Epithelial cell of esophagus (primary cell): ENCODE data around the gene IL1RAPL1.

Experiments
- DNase-seq: peaks from one replicate; pipeline ENCODE4 v3.0.0; 2010; ENCODE audit warnings: low read depth
- H3K4me3 ChIP-seq: 2 replicates; pipeline ENCODE4 v1.5.1; 2011; ENCODE audit warnings: mild to moderate bottlenecking, low read length, control low read depth
- TF ChIP-seq, protein P1 (sequence below): IDR thresholded peaks from 2 replicates; pipeline ENCODE4 v1.5.1; 2011; ENCODE audit warnings: low read depth, mild to moderate bottlenecking, low read length, control low read depth, inconsistent platforms; ENCODE audit not compliant: insufficient read depth; ENCODE audit errors: missing control alignments

Gene IL1RAPL1

DNA sequence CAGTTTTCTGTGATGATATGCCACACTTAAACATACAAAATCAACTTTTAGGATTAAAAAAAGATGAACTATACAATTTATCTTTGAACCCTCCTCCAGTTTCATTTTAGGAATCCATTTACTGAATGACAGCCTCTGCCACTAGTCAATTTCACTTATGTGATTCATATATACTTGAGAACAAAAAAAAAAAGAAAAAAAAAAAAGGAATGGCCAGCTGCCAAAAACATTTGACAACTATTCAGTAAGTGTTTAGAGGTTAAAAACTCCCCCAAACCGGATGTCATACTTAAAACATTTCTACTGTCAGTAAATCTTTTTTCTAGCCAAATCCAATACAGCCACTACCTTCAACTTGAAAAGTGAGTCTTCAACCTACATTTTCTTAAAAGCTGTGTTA is 1361.4 kb downstream of the IL1RAPL1 start:
- no peak overlapping the region for H3K4me3 ChIP-seq
- DNase-seq, result peak; percentile 0
- TF ChIP-seq, protein P1, sequence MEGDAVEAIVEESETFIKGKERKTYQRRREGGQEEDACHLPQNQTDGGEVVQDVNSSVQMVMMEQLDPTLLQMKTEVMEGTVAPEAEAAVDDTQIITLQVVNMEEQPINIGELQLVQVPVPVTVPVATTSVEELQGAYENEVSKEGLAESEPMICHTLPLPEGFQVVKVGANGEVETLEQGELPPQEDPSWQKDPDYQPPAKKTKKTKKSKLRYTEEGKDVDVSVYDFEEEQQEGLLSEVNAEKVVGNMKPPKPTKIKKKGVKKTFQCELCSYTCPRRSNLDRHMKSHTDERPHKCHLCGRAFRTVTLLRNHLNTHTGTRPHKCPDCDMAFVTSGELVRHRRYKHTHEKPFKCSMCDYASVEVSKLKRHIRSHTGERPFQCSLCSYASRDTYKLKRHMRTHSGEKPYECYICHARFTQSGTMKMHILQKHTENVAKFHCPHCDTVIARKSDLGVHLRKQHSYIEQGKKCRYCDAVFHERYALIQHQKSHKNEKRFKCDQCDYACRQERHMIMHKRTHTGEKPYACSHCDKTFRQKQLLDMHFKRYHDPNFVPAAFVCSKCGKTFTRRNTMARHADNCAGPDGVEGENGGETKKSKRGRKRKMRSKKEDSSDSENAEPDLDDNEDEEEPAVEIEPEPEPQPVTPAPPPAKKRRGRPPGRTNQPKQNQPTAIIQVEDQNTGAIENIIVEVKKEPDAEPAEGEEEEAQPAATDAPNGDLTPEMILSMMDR, result no peak

DNA sequence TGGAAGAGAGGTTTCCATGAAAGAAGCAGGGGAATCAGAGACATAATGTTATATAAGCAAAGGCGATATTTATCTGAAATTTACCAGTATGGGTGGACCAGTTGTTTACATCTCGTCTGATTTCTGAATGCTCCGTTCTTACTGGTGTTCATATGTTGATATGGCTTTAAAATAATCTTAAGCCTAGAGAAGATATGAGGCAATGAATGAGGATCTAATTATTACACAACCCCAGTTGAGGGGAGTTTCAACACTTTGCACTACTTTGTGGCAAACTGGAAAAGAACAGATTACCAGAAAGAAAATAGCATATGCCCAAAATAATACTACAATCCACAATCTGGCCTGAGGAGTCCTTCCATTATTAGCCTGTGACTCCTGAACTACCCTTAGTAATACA is 1364.8 kb downstream of the IL1RAPL1 start:
- no peak overlapping the region for H3K4me3 ChIP-seq
- TF ChIP-seq, protein P1, result no peak
- DNase-seq, result no peak

DNA sequence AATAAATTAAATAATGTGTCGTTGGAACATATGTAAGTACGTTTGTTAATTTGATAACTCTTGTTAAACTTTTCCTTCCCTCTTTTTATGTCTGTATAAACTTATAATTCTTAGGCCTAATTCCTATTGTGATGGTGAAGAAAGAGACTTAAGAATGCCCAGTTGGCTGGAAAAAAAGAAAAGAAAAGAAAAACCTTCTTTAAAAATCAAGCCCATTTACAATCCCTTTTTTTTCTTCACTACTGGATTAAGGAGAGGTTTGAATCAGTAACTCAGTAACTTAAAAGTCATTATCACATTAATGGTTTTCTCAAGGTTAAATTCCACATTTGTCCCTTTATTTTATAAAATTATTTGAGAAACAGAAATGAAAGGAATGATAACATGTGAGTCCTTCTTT is 1374.8 kb downstream of the IL1RAPL1 start:
- H3K4me3 ChIP-seq, result no peak overlapping the region
- TF ChIP-seq, protein P1, result no peak
- no peak for DNase-seq

DNA sequence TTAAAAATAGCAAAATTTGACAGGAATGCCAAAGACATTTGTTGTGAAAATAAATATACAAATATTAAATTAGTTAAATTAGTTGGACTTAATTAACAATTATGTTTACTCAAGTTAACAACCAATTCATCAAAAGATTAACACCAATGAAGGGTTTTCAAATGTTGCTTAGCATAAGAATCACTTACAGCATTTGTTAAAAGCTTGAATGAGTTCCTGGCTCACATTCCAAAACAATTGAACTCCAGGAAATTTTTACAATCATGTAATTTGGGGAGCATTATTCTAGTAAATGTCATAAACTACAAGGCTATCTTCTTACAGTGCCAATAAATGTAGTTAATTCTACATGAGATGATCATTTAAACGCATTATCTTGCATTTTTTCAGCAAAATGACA is 1378.4 kb downstream of the IL1RAPL1 start:
- TF ChIP-seq, protein P1, result no peak
- no peak overlapping the region for H3K4me3 ChIP-seq
- DNase-seq, result no peak

DNA sequence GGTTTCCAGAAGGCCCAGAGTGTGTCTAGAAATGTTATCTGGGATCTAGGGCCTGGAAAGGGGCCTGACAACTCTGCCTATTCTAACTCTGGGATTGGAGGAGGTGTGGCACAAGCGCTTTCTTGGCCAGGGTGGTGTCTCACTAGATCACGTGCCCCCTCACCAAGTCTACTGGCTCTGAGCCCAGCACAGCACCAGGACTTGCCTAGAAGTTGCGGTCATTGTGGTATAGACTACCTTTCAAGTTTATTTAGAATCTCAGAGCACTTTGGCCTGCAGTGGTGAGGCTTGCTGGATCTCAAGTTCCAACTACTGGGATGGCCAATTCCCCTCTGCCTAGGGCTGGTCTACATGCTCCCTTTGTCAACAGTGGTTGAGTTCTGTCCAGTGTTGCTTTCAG is 1404.8 kb downstream of the IL1RAPL1 start:
- no peak for DNase-seq
- TF ChIP-seq, protein P1, result no peak
- no peak overlapping the region for H3K4me3 ChIP-seq

DNA sequence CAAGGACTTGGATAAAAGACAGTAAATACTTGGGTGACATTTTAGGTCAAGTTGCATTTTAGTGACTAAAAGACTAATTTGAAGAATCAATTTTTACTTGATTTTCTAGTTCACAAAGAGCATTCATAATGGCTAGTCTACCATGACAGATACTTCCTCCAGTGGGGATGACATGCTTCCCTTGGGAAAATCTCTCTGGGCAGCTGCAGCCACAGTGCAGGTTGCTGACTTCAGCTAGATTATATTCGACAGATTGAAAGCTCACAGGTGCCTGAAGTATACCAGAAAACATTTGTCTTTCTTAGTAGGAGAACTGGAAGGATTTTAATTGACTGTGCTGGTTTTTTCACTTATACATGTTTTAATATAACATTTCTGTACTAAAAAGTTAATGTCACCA is 1418.6 kb downstream of the IL1RAPL1 start:
- TF ChIP-seq, protein P1, result no peak
- no peak overlapping the region for H3K4me3 ChIP-seq
- DNase-seq, result no peak
